ENCODE data around the gene BBX. TPM values are rescaled to one million over a fixed set of nuclear protein-coding genes. Genes with fewer than 3 reads are reported as not detected.

BBX gene
- total RNA-seq (10 to 100 TPM; 67.7 to 89.8 (median 82.0) TPM), total RNA-seq (82.6 to 244 (median 150) reads per million in 29 experiments)
- 99.6 TPM for total RNA-seq (2013)

GRCh38 chr3:107522510-107523288 is at the start of gene BBX:
Gene BBX (plus strand): TSS chr3:107522962. CDS start chr3:107710461, 187,499 bp downstream.
- ChIA-PET CTCF (interaction anchor here in 1 of 2 donors (0.7 kb wide), 1 partner anchor 138 kb away, joined by 6 read pairs; no protein-coding TSS in a partner anchor), POLR2A (interaction anchor here in 1 of 2 donors (0.6 kb wide), 1 partner anchor 92 kb away, joined by 5 read pairs; no protein-coding TSS in a partner anchor)
- Histone ChIP-seq H3K27me3 (replicated peaks in 1 of 2; ENCODE audit: control insufficient read depth in 2 of 2, extremely low read depth in 1 of 2, insufficient read depth in 2 of 2, low read length in 1 of 2) (no peaks in the 10 kb centered on the region), H3K27ac (ENCODE audit: low read length) (peak within 1 kb of the TSS; percentile 78), H3K9me3 (no peaks in the 10 kb centered on the region), H3K4me3 (ENCODE audit: control insufficient read depth in 1 of 2, extremely low read depth in 1 of 2, low read length in 1 of 2) (peak within 1 kb of the TSS; percentile 84 to 92), H3K4me1 (ENCODE audit: control insufficient read depth in 1 of 2, extremely low read depth in 1 of 2, insufficient read depth in 2 of 2, low read length in 2 of 2) (peaks cover 4 to 17% of the 10 kb centered on the region in 2 experiments), H3K36me3 (ENCODE audit: control insufficient read depth in 2 of 2, extremely low read depth in 1 of 2, insufficient read depth in 1 of 2, low read length in 1 of 2) (no peaks in the 10 kb centered on the region)
- Mint-ChIP-seq H3K9me3 (no peaks in the 10 kb centered on the region), H3K27me3 (no peaks in the 10 kb centered on the region), H3K4me1 (peaks cover 29 to 31% (median 30%) of the 10 kb centered on the region in 3 donors), H3K27ac (peak within 1 kb of the TSS; percentile 95 to 97), H3K4me3 (peak within 1 kb of the TSS; percentile 96 to 99 (median 98)), H3K36me3 (peaks cover 9% of the 10 kb centered on the region)
- ATAC-seq (replicated peaks in 1 of 4) (peak; percentile 88 to 91 (median 90)), DNase-seq (peak; percentile 74 to 99 (median 89))
- WGBS (ENCODE audit: insufficient coverage), result 0% methylated on average over 24 of the region's 42 CpGs

- H3K27ac ChIP-seq (ENCODE audit: low read length), result no peak overlapping the region
- H3K9me3 ChIP-seq, result no peaks in the 10 kb centered on the region
- no peaks in the 10 kb centered on the region for H3K4me1 ChIP-seq (ENCODE audit: control insufficient read depth in 1 of 2, extremely low read depth in 1 of 2, insufficient read depth in 2 of 2, low read length in 2 of 2)
- Mint-ChIP-seq H3K27me3 (peaks cover 8 to 15% of the 10 kb centered on the region in 2 donors), H3K4me1 (no peaks in the 10 kb centered on the region), H3K9me3 (peaks cover 8 to 16% (median 11%) of the 10 kb centered on the region in 3 donors), H3K36me3 (no peaks in the 10 kb centered on the region), H3K27ac (no peak overlapping the region), H3K4me3 (no peak overlapping the region)
- no peaks in the 10 kb centered on the region for H3K27me3 ChIP-seq (replicated peaks in 1 of 2; ENCODE audit: control insufficient read depth in 2 of 2, extremely low read depth in 1 of 2, insufficient read depth in 2 of 2, low read length in 1 of 2)
- ChIA-PET POLR2A (no interaction called here), CTCF (no interaction called here)
- H3K4me3 ChIP-seq (ENCODE audit: control insufficient read depth in 1 of 2, extremely low read depth in 1 of 2, low read length in 1 of 2), result no peak overlapping the region
- ATAC-seq (replicated peaks in 1 of 4), result no peak
- H3K36me3 ChIP-seq (ENCODE audit: control insufficient read depth in 2 of 2, extremely low read depth in 1 of 2, insufficient read depth in 1 of 2, low read length in 1 of 2), result no peaks in the 10 kb centered on the region
- no peak for DNase-seq
Observed at GRCh38 chr3:107476462-107476861, 46.3 kb upstream of the BBX start.

GRCh38 chr3:107487490-107487889 is 35.3 kb upstream of the BBX start:
- H3K4me3 ChIP-seq (ENCODE audit: control insufficient read depth in 1 of 2, extremely low read depth in 1 of 2, low read length in 1 of 2), result no peak overlapping the region
- ChIA-PET CTCF (no interaction called here), POLR2A (no interaction called here)
- no peaks in the 10 kb centered on the region for H3K27me3 Mint-ChIP-seq
- no peak overlapping the region for H3K4me3 Mint-ChIP-seq
- WGBS (ENCODE audit: insufficient coverage), result no CpG with 5 or more reads among the region's 2 CpGs
- no peak overlapping the region for H3K27ac Mint-ChIP-seq
- no peaks in the 10 kb centered on the region for H3K27me3 ChIP-seq (replicated peaks in 1 of 2; ENCODE audit: control insufficient read depth in 2 of 2, extremely low read depth in 1 of 2, insufficient read depth in 2 of 2, low read length in 1 of 2)
- no peaks in the 10 kb centered on the region for H3K36me3 Mint-ChIP-seq
- H3K9me3 ChIP-seq, result no peaks in the 10 kb centered on the region
- no peaks in the 10 kb centered on the region for H3K9me3 Mint-ChIP-seq
- H3K4me1 Mint-ChIP-seq, result no peaks in the 10 kb centered on the region
- H3K4me1 ChIP-seq (ENCODE audit: control insufficient read depth in 1 of 2, extremely low read depth in 1 of 2, insufficient read depth in 2 of 2, low read length in 2 of 2), result no peaks in the 10 kb centered on the region
- ATAC-seq (replicated peaks in 1 of 4) (no peak), DNase-seq (no peak)
- no peak overlapping the region for H3K27ac ChIP-seq (ENCODE audit: low read length)
- no peaks in the 10 kb centered on the region for H3K36me3 ChIP-seq (ENCODE audit: control insufficient read depth in 2 of 2, extremely low read depth in 1 of 2, insufficient read depth in 1 of 2, low read length in 1 of 2)

- Histone ChIP-seq H3K4me1 (ENCODE audit: control insufficient read depth in 1 of 2, extremely low read depth in 1 of 2, insufficient read depth in 2 of 2, low read length in 2 of 2) (no peaks in the 10 kb centered on the region), H3K9me3 (no peaks in the 10 kb centered on the region), H3K4me3 (ENCODE audit: control insufficient read depth in 1 of 2, extremely low read depth in 1 of 2, low read length in 1 of 2) (no peak overlapping the region), H3K36me3 (ENCODE audit: control insufficient read depth in 2 of 2, extremely low read depth in 1 of 2, insufficient read depth in 1 of 2, low read length in 1 of 2) (no peaks in the 10 kb centered on the region), H3K27ac (ENCODE audit: low read length) (no peak overlapping the region), H3K27me3 (replicated peaks in 1 of 2; ENCODE audit: control insufficient read depth in 2 of 2, extremely low read depth in 1 of 2, insufficient read depth in 2 of 2, low read length in 1 of 2) (peaks cover 0 to 4% of the 10 kb centered on the region in 2 experiments)
- no peaks in the 10 kb centered on the region for H3K9me3 Mint-ChIP-seq
- ChIA-PET CTCF (no interaction called here), POLR2A (no interaction called here)
- DNase-seq (no peak), ATAC-seq (replicated peaks in 1 of 4) (no peak)
- H3K36me3 Mint-ChIP-seq, result no peaks in the 10 kb centered on the region
- no peak overlapping the region for H3K4me3 Mint-ChIP-seq
- WGBS (ENCODE audit: insufficient coverage), result no CpG with 5 or more reads among the region's 4 CpGs
- H3K27ac Mint-ChIP-seq, result no peak overlapping the region
- H3K27me3 Mint-ChIP-seq, result peaks cover 3 to 6% of the 10 kb centered on the region in 2 donors
- H3K4me1 Mint-ChIP-seq, result no peaks in the 10 kb centered on the region
Observed at GRCh38 chr3:107488942-107489341, 33.8 kb upstream of the BBX start.

- Mint-ChIP-seq H3K27ac (no peak overlapping the region), H3K27me3 (peaks cover 5 to 6% of the 10 kb centered on the region in 2 donors), H3K4me3 (no peak overlapping the region), H3K36me3 (no peaks in the 10 kb centered on the region), H3K9me3 (no peaks in the 10 kb centered on the region), H3K4me1 (peaks cover 0 to 7% (median 5%) of the 10 kb centered on the region in 3 donors)
- ChIA-PET CTCF (no interaction called here), POLR2A (no interaction called here)
- whole genome bisulfite sequencing (ENCODE audit: insufficient coverage), result no CpG with 5 or more reads among the region's 1 CpG
- no peaks in the 10 kb centered on the region for H3K9me3 ChIP-seq
- H3K27ac ChIP-seq (ENCODE audit: low read length), result no peak overlapping the region
- ATAC-seq (replicated peaks in 1 of 4) (no peak), DNase-seq (no peak)
- no peaks in the 10 kb centered on the region for H3K36me3 ChIP-seq (ENCODE audit: control insufficient read depth in 2 of 2, extremely low read depth in 1 of 2, insufficient read depth in 1 of 2, low read length in 1 of 2)
- no peak overlapping the region for H3K4me3 ChIP-seq (ENCODE audit: control insufficient read depth in 1 of 2, extremely low read depth in 1 of 2, low read length in 1 of 2)
- H3K27me3 ChIP-seq (replicated peaks in 1 of 2; ENCODE audit: control insufficient read depth in 2 of 2, extremely low read depth in 1 of 2, insufficient read depth in 2 of 2, low read length in 1 of 2), result peaks cover 0 to 4% of the 10 kb centered on the region in 2 experiments
- no peaks in the 10 kb centered on the region for H3K4me1 ChIP-seq (ENCODE audit: control insufficient read depth in 1 of 2, extremely low read depth in 1 of 2, insufficient read depth in 2 of 2, low read length in 2 of 2)
Observed at GRCh38 chr3:107493134-107493533, 29.6 kb upstream of the BBX start.

GRCh38 chr3:107496855-107497254 is 25.9 kb upstream of the BBX start:
- Mint-ChIP-seq H3K27me3 (peaks cover 6 to 9% of the 10 kb centered on the region in 2 donors), H3K4me3 (no peak overlapping the region), H3K36me3 (no peaks in the 10 kb centered on the region), H3K27ac (no peak overlapping the region), H3K4me1 (peaks cover 5 to 7% (median 5%) of the 10 kb centered on the region in 3 donors), H3K9me3 (no peaks in the 10 kb centered on the region)
- no CpG with 5 or more reads among the region's 3 CpGs for WGBS (ENCODE audit: insufficient coverage)
- Histone ChIP-seq H3K27me3 (replicated peaks in 1 of 2; ENCODE audit: control insufficient read depth in 2 of 2, extremely low read depth in 1 of 2, insufficient read depth in 2 of 2, low read length in 1 of 2) (peaks cover 0 to 4% of the 10 kb centered on the region in 2 experiments), H3K4me3 (ENCODE audit: control insufficient read depth in 1 of 2, extremely low read depth in 1 of 2, low read length in 1 of 2) (no peak overlapping the region), H3K4me1 (ENCODE audit: control insufficient read depth in 1 of 2, extremely low read depth in 1 of 2, insufficient read depth in 2 of 2, low read length in 2 of 2) (no peaks in the 10 kb centered on the region), H3K27ac (ENCODE audit: low read length) (no peak overlapping the region), H3K36me3 (ENCODE audit: control insufficient read depth in 2 of 2, extremely low read depth in 1 of 2, insufficient read depth in 1 of 2, low read length in 1 of 2) (no peaks in the 10 kb centered on the region), H3K9me3 (no peaks in the 10 kb centered on the region)
- POLR2A ChIA-PET, result interaction anchor here in 1 of 2 donors (0.6 kb wide), 1 partner anchor 21 kb away, joined by 3 read pairs; no protein-coding TSS in a partner anchor
- ATAC-seq (replicated peaks in 1 of 4) (no peak), DNase-seq (no peak)
- CTCF ChIA-PET, result no interaction called here

Data from T-cell (primary cell).